GM12878 (cell line): ENCODE results near the gene ZNF619. TPM values are rescaled to one million over a fixed set of nuclear protein-coding genes. Genes with fewer than 3 reads are reported as not detected.

Experiments
- MEF2B ChIP-seq: fragments of 450-650 bp; IDR thresholded peaks from 2 replicates; pipeline ENCODE4 v1.6.1; 2018; ENCODE audit warnings: mild to moderate bottlenecking, moderate library complexity; ENCODE audit not compliant: partially characterized antibody, poor library complexity, severe bottlenecking
- MTA3 ChIP-seq: IDR thresholded peaks from 2 replicates; pipeline ENCODE4 v1.6.1; 2012; ENCODE audit warnings: low read length, inconsistent platforms, borderline replicate concordance
- MYC ChIP-seq: IDR thresholded peaks from 2 replicates; pipeline ENCODE4 v1.6.1; 2011; ENCODE audit warnings: mild to moderate bottlenecking, low read length, moderate library complexity, inconsistent platforms; ENCODE audit not compliant: insufficient read depth, insufficient replicate concordance, insufficient read length, severe bottlenecking
- NFXL1 ChIP-seq: fragments of 450-650 bp; IDR thresholded peaks from 2 replicates; pipeline ENCODE4 v1.6.1; 2017; ENCODE audit warnings: antibody characterized with exemption, mild to moderate bottlenecking, borderline replicate concordance
- ZNF217 ChIP-seq: fragments of 450-650 bp; IDR thresholded peaks from 2 replicates; pipeline ENCODE4 v1.6.1; 2017; ENCODE audit warnings: antibody characterized with exemption, mild to moderate bottlenecking
- ZNF384 ChIP-seq: IDR thresholded peaks from 2 replicates; pipeline ENCODE4 v1.6.1; 2012; ENCODE audit warnings: low read depth, mild to moderate bottlenecking, low read length, improper control_type of control experiment, borderline replicate concordance
- polyA plus RNA-seq, 11 experiments: library from polyadenylated mRNA; depleted of rRNA in 4 of 11; unstranded in 6 of 11; stranded (reverse) in 5 of 11; fragments of >200 nt; fragmentation: Nextera tagmentation in 4 of 11; fragmentation: Illumina TruSeq in 1 of 11; extraction: Ambion mirVana in 4 of 11; extraction: Trizol in 1 of 11; gene quantifications; 1 replicate in 1 of 11; 2 replicates in 10 of 11; pipeline versions ENCODE4 v1.2.1 to v1.2.3, GENCODE V29; 2011 to 2016; ENCODE audit warnings: inconsistent platforms in 2 of 11, missing spikeins in 2 of 11, low read depth in 1 of 11
- total RNA-seq, 4 experiments: library from RNA; depleted of rRNA in 3 of 4; stranded (reverse); fragments of >200 nt in 3 of 4; fragmentation: Illumina TruSeq in 1 of 4; extraction: Trizol in 1 of 4; gene quantifications; 2 replicates each; pipeline versions ENCODE4 v1.2.1 to v1.2.3, GENCODE V29; 2013 to 2021
- TF ChIP-seq, protein P1 (sequence below): fragments of 450-650 bp; formaldehyde crosslinking; IDR thresholded peaks from 2 replicates; pipeline ENCODE4 v1.4.0; 2020; ENCODE audit warnings: mild to moderate bottlenecking, moderate library complexity
- TF ChIP-seq, protein P2 (sequence below): fragments of 450-650 bp; IDR thresholded peaks from 2 replicates; pipeline ENCODE4 v1.6.1; 2016; ENCODE audit warnings: mild to moderate bottlenecking, moderate library complexity, borderline replicate concordance
- TF ChIP-seq, protein P3 (sequence below): fragments of 450-650 bp; IDR thresholded peaks from 2 replicates; pipeline ENCODE4 v1.6.1; 2017; ENCODE audit warnings: mild to moderate bottlenecking, moderate library complexity

The ZNF619 gene
- total and polyA plus RNA-seq, 10 of the 15 experiments (the other 5 are each of a cell fraction or from before 2014, with no cell fraction given): 0.42 to 7.5 (median 3.7) TPM

DNA sequence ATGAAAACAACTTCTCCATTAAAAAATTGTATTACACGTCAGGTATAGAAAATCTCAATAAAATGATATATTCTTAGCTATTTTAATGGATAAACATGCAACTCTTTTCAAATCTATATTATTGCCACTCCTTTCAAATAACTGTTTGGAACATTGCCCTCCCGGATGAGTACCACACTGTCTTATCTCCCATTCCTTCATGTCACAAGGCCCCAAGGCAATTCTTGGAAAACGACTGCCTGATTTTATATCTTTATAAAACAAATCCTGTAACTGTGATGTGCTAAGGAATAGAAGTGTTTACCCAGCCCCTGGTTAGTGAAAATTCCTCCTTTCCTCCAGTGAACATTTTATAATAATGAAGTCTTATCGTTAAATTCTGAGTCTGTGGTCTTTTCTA lies 6.2 kb upstream of the ZNF619 start (continued):
- TF ChIP-seq, protein P1, sequence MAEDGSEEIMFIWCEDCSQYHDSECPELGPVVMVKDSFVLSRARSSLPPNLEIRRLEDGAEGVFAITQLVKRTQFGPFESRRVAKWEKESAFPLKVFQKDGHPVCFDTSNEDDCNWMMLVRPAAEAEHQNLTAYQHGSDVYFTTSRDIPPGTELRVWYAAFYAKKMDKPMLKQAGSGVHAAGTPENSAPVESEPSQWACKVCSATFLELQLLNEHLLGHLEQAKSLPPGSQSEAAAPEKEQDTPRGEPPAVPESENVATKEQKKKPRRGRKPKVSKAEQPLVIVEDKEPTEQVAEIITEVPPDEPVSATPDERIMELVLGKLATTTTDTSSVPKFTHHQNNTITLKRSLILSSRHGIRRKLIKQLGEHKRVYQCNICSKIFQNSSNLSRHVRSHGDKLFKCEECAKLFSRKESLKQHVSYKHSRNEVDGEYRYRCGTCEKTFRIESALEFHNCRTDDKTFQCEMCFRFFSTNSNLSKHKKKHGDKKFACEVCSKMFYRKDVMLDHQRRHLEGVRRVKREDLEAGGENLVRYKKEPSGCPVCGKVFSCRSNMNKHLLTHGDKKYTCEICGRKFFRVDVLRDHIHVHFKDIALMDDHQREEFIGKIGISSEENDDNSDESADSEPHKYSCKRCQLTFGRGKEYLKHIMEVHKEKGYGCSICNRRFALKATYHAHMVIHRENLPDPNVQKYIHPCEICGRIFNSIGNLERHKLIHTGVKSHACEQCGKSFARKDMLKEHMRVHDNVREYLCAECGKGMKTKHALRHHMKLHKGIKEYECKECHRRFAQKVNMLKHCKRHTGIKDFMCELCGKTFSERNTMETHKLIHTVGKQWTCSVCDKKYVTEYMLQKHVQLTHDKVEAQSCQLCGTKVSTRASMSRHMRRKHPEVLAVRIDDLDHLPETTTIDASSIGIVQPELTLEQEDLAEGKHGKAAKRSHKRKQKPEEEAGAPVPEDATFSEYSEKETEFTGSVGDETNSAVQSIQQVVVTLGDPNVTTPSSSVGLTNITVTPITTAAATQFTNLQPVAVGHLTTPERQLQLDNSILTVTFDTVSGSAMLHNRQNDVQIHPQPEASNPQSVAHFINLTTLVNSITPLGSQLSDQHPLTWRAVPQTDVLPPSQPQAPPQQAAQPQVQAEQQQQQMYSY (CRISPR knock-in tag): no peak
- no peak for TF ChIP-seq MEF2B
- TF ChIP-seq MYC: no peak
- TF ChIP-seq, protein P2, sequence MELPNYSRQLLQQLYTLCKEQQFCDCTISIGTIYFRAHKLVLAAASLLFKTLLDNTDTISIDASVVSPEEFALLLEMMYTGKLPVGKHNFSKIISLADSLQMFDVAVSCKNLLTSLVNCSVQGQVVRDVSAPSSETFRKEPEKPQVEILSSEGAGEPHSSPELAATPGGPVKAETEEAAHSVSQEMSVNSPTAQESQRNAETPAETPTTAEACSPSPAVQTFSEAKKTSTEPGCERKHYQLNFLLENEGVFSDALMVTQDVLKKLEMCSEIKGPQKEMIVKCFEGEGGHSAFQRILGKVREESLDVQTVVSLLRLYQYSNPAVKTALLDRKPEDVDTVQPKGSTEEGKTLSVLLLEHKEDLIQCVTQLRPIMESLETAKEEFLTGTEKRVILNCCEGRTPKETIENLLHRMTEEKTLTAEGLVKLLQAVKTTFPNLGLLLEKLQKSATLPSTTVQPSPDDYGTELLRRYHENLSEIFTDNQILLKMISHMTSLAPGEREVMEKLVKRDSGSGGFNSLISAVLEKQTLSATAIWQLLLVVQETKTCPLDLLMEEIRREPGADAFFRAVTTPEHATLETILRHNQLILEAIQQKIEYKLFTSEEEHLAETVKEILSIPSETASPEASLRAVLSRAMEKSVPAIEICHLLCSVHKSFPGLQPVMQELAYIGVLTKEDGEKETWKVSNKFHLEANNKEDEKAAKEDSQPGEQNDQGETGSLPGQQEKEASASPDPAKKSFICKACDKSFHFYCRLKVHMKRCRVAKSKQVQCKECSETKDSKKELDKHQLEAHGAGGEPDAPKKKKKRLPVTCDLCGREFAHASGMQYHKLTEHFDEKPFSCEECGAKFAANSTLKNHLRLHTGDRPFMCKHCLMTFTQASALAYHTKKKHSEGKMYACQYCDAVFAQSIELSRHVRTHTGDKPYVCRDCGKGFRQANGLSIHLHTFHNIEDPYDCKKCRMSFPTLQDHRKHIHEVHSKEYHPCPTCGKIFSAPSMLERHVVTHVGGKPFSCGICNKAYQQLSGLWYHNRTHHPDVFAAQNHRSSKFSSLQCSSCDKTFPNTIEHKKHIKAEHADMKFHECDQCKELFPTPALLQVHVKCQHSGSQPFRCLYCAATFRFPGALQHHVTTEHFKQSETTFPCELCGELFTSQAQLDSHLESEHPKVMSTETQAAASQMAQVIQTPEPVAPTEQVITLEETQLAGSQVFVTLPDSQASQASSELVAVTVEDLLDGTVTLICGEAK: no peak
- TF ChIP-seq NFXL1: no peak
- TF ChIP-seq, protein P3, sequence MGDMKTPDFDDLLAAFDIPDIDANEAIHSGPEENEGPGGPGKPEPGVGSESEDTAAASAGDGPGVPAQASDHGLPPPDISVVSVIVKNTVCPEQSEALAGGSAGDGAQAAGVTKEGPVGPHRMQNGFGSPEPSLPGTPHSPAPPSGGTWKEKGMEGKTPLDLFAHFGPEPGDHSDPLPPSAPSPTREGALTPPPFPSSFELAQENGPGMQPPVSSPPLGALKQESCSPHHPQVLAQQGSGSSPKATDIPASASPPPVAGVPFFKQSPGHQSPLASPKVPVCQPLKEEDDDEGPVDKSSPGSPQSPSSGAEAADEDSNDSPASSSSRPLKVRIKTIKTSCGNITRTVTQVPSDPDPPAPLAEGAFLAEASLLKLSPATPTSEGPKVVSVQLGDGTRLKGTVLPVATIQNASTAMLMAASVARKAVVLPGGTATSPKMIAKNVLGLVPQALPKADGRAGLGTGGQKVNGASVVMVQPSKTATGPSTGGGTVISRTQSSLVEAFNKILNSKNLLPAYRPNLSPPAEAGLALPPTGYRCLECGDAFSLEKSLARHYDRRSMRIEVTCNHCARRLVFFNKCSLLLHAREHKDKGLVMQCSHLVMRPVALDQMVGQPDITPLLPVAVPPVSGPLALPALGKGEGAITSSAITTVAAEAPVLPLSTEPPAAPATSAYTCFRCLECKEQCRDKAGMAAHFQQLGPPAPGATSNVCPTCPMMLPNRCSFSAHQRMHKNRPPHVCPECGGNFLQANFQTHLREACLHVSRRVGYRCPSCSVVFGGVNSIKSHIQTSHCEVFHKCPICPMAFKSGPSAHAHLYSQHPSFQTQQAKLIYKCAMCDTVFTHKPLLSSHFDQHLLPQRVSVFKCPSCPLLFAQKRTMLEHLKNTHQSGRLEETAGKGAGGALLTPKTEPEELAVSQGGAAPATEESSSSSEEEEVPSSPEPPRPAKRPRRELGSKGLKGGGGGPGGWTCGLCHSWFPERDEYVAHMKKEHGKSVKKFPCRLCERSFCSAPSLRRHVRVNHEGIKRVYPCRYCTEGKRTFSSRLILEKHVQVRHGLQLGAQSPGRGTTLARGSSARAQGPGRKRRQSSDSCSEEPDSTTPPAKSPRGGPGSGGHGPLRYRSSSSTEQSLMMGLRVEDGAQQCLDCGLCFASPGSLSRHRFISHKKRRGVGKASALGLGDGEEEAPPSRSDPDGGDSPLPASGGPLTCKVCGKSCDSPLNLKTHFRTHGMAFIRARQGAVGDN: no peak
- TF ChIP-seq MTA3: no peak
- no peak for TF ChIP-seq ZNF384
- no peak for TF ChIP-seq ZNF217
